Breast epithelium (tissue), 4 donors: ENCODE measurements around the gene ELK1. TPM values are rescaled to one million over a fixed set of nuclear protein-coding genes. Genes with fewer than 3 reads are reported as not detected.

Experiments used
- DNase-seq, 2 donors: peaks; one replicate each; pipeline ENCODE4 v3.0.0-alpha.2; 2019; ENCODE audit warnings: low spot score in 2 of 2
- H3K27ac ChIP-seq, 2 donors: fragments of 200-600 bp; sonication (generic) in 1 of 2; one replicate each; pipeline ENCODE4 v1.5.1; 2016 to 2019; ENCODE audit warnings: mild to moderate bottlenecking in 1 of 2
- H3K27me3 ChIP-seq, 2 donors: fragments of 200-600 bp; sonication (generic) in 1 of 2; one replicate each; pipeline versions ENCODE4 v1.5.1 to v1.6.0; 2017 to 2019; ENCODE audit warnings: control low read depth in 1 of 2, mild to moderate bottlenecking in 1 of 2
- H3K36me3 ChIP-seq: fragments of 200-600 bp; one replicate; pipeline ENCODE4 v1.5.1; 2019
- H3K4me1 ChIP-seq, 2 donors: fragments of 200-600 bp; sonication (generic); one replicate each; pipeline ENCODE4 v1.5.1; 2016 to 2019; ENCODE audit warnings: control low read depth in 1 of 2
- H3K4me3 ChIP-seq, 3 donors: fragments of 200-600 bp; sonication (generic); 1 replicate in 2 of 3; 2 replicates in 1 of 3; pipeline ENCODE4 v1.5.1; 2016 to 2019; ENCODE audit warnings: mild to moderate bottlenecking in 3 of 3, moderate library complexity in 2 of 3
- H3K9me3 ChIP-seq, 2 donors: fragments of 200-600 bp; sonication (generic) in 1 of 2; one replicate each; pipeline ENCODE4 v1.5.1; 2016 to 2019; ENCODE audit warnings: control low read depth in 1 of 2
- POLR2A ChIP-seq: fragments of 450-650 bp; IDR thresholded peaks from one replicate; pipeline ENCODE4 v1.6.1; 2016; ENCODE audit warnings: antibody characterized with exemption, mild to moderate bottlenecking, moderate library complexity
- POLR2AphosphoS5 ChIP-seq, 3 donors: sonication (generic); formaldehyde crosslinking; IDR thresholded peaks; one replicate each; pipeline ENCODE4 v1.6.1; 2017; ENCODE audit warnings: antibody characterized with exemption in 3 of 3
- intact Hi-C: fragments of 100-400 bp; cut with DNase I; formaldehyde crosslinking; loops from one replicate; pipeline ENCODE4 v1.15.1; 2023; ENCODE audit warnings: low total_unique reads
- total RNA-seq, 3 donors: library from RNA; depleted of rRNA; stranded (reverse); fragments of >200 nt; gene quantifications; one replicate each; pipeline ENCODE4 v1.1.0, GENCODE V29; 2016
- TF ChIP-seq, protein P1 (sequence below), 3 donors: fragments of 450-650 bp; IDR thresholded peaks; one replicate each; pipeline ENCODE4 v1.5.1; 2016 to 2017; ENCODE audit warnings: antibody characterized with exemption in 3 of 3, mild to moderate bottlenecking in 3 of 3, moderate library complexity in 3 of 3

Gene ELK1
- total RNA-seq, 3 donors from 2014 or later = 18.0 to 22.0 (median 21.0) TPM

GRCh38 chrX:47612418-47612817 is 37.9 kb downstream of the ELK1 start:
- Histone ChIP-seq H3K4me3 (no peak overlapping the region), H3K27ac (no peak overlapping the region), H3K9me3 (peaks cover 0 to 4% of the 10 kb centered on the region in 2 donors), H3K4me1 (no peaks in the 10 kb centered on the region), H3K27me3 (peaks cover 0 to 49% of the 10 kb centered on the region in 2 donors), H3K36me3 (no peaks in the 10 kb centered on the region)
- no peak for TF ChIP-seq POLR2A
- intact Hi-C loops = no loop called here
- DNase-seq = no peak

- H3K4me1 ChIP-seq = no peaks in the 10 kb centered on the region
- peaks cover 0 to 4% of the 10 kb centered on the region in 2 donors for H3K9me3 ChIP-seq
- no peak overlapping the region for H3K27ac ChIP-seq
- H3K36me3 ChIP-seq = no peaks in the 10 kb centered on the region
- intact Hi-C loops = no loop called here
- TF ChIP-seq POLR2A (no peak), POLR2AphosphoS5 (IDR thresholded peaks at IDR 0.05) (no peak)
- TF ChIP-seq, protein P1, sequence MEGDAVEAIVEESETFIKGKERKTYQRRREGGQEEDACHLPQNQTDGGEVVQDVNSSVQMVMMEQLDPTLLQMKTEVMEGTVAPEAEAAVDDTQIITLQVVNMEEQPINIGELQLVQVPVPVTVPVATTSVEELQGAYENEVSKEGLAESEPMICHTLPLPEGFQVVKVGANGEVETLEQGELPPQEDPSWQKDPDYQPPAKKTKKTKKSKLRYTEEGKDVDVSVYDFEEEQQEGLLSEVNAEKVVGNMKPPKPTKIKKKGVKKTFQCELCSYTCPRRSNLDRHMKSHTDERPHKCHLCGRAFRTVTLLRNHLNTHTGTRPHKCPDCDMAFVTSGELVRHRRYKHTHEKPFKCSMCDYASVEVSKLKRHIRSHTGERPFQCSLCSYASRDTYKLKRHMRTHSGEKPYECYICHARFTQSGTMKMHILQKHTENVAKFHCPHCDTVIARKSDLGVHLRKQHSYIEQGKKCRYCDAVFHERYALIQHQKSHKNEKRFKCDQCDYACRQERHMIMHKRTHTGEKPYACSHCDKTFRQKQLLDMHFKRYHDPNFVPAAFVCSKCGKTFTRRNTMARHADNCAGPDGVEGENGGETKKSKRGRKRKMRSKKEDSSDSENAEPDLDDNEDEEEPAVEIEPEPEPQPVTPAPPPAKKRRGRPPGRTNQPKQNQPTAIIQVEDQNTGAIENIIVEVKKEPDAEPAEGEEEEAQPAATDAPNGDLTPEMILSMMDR (IDR thresholded peaks at IDR 0.05) = no peak
- no peak overlapping the region for H3K4me3 ChIP-seq
- DNase-seq = no peak
- H3K27me3 ChIP-seq = peaks cover 0 to 49% of the 10 kb centered on the region in 2 donors
Measured at GRCh38 chrX:47611926-47612325, 38.4 kb downstream of the ELK1 start.

- no peak for DNase-seq
- Histone ChIP-seq H3K4me1 (no peaks in the 10 kb centered on the region), H3K4me3 (no peak overlapping the region), H3K9me3 (peaks cover 0 to 4% of the 10 kb centered on the region in 2 donors), H3K27ac (no peak overlapping the region), H3K27me3 (peaks cover 0 to 46% of the 10 kb centered on the region in 2 donors), H3K36me3 (no peaks in the 10 kb centered on the region)
- intact Hi-C loops = no loop called here
- TF ChIP-seq POLR2AphosphoS5 (IDR thresholded peaks at IDR 0.05) = no peak
- TF ChIP-seq POLR2A = no peak
- TF ChIP-seq, protein P1 (IDR thresholded peaks at IDR 0.05) = no peak
Measured at GRCh38 chrX:47611489-47611888, 38.9 kb downstream of the ELK1 start.

DNA sequence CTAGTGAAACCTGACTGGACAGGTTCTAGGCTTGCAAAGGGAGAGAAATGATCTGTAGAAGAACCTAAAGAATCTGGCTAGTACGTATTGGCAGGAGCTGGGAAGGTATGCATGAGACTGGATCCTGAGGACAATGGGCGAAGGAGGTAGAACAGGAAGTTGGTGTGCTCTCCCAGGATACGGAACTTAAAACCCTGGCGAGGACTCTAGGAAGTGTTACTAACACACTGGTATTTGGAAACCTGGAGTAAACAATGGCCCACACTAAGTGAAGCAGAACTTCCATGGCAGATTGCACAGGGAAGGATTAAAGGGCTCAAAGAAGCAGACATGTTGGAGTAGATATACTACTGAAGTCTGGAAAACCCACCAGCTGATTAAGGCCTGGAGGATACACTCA is 39.9 kb downstream of the ELK1 start:
- H3K36me3 ChIP-seq = no peaks in the 10 kb centered on the region
- peaks cover 0 to 4% of the 10 kb centered on the region in 2 donors for H3K9me3 ChIP-seq
- H3K27me3 ChIP-seq = peaks cover 0 to 41% of the 10 kb centered on the region in 2 donors
- no peaks in the 10 kb centered on the region for H3K4me1 ChIP-seq
- no peak overlapping the region for H3K27ac ChIP-seq
- no peak overlapping the region for H3K4me3 ChIP-seq
- TF ChIP-seq, protein P1 (IDR thresholded peaks at IDR 0.05) = no peak
- TF ChIP-seq POLR2A (no peak), POLR2AphosphoS5 (IDR thresholded peaks at IDR 0.05) (no peak)
- no peak for DNase-seq
- intact Hi-C loops = no loop called here

DNA sequence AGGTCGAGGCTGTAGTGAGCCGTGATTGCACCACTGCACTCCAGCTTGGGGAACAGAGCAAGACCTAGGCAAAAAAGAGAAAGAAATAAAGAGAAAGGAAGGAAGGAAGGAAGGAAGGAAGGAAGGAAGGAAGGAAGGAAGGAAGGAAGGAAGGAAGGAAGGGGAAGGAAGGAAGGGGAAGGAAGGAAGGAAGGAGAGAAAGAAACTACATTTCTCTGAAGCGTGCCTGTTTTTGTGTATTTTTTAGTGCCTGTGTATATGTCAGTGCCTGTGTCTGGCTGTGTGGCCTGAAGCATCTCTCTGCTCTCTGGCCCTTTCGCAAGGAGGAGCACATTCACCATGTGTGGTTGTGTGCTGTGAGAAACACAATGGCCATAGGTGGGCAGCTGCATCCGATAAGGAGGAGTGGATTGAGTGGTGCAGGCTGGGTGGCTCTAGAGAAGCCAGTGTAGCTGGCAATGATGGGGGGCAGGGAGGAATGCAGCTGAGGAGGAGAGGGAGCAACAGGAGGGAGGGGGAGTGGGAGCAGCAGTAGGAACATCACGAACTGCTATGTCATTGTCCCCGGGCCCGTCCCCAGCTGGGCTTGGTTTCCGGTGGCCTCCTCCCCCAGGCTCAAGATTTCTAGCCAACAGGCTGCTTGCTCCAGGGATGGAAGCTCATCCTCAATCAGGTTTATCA is 42.1 kb downstream of the ELK1 start:
- no peaks in the 10 kb centered on the region for H3K4me1 ChIP-seq
- H3K4me3 ChIP-seq = no peak overlapping the region
- TF ChIP-seq POLR2A (no peak), POLR2AphosphoS5 (IDR thresholded peaks at IDR 0.05) (no peak)
- TF ChIP-seq, protein P1 (IDR thresholded peaks at IDR 0.05) = no peak
- intact Hi-C loops = no loop called here
- H3K27ac ChIP-seq = no peak overlapping the region
- H3K9me3 ChIP-seq = no peaks in the 10 kb centered on the region
- no peaks in the 10 kb centered on the region for H3K36me3 ChIP-seq
- H3K27me3 ChIP-seq = peaks cover 0 to 30% of the 10 kb centered on the region in 2 donors
- no peak for DNase-seq
